H1 (cell line): ENCODE measurements around the gene CD248. TPM values are rescaled to one million over a fixed set of nuclear protein-coding genes. Genes with fewer than 3 reads are reported as not detected.

Experiments used
- CTCF ChIA-PET: fragments of 300-600 bp; sonication (Branson Sonifier 250); formaldehyde crosslinking; loops from one replicate; lab custom pipeline; 2021; ENCODE audit not compliant: partially characterized antibody; lab: Charles Lee
- POLR2A ChIA-PET: fragments of 300-600 bp; sonication (Branson Sonifier 250); formaldehyde crosslinking; loops from one replicate; lab custom pipeline; 2021; ENCODE audit warnings: inconsistent platforms; ENCODE audit not compliant: partially characterized antibody; lab: Charles Lee
- DNase-seq, 2 experiments: peaks; one replicate each; pipeline versions ENCODE4 v3.0.0 to v3.0.0-alpha.2; 2010 to 2022; ENCODE audit warnings: low spot score in 2 of 2, low read depth in 1 of 2, mixed read lengths in 1 of 2
- FAIRE-seq: peaks from 2 replicates; lab custom pipeline; 2011; peaks lifted over from hg19 to GRCh38; lab: Jason Lieb, UNC
- H2AFZ ChIP-seq: 2 replicates; pipeline ENCODE4 v1.8.1; 2012; ENCODE audit warnings: low read length, inconsistent platforms
- H2AK5ac ChIP-seq: 2 replicates; pipeline ENCODE4 v1.6.1; 2013; ENCODE audit warnings: low read depth, low read length
- H2BK120ac ChIP-seq: replicated peaks from 2 replicates; pipeline ENCODE3; 2013; ENCODE audit warnings: low read depth, low read length, inconsistent platforms
- H2BK12ac ChIP-seq: 2 replicates; pipeline ENCODE4 v1.6.1; 2013; ENCODE audit warnings: low read depth, low read length
- H2BK15ac ChIP-seq: 2 replicates; pipeline ENCODE4 v1.6.1; 2013; ENCODE audit warnings: low read length
- H2BK20ac ChIP-seq: 2 replicates; pipeline ENCODE4 v1.6.1; 2013; ENCODE audit warnings: low read length
- H2BK5ac ChIP-seq: 2 replicates; pipeline ENCODE4 v1.6.1; 2013; ENCODE audit warnings: low read depth, low read length
- H3K14ac ChIP-seq: 2 replicates; pipeline ENCODE4 v1.6.1; 2013; ENCODE audit warnings: inconsistent platforms; ENCODE audit not compliant: insufficient read length
- H3K18ac ChIP-seq: 2 replicates; pipeline ENCODE4 v1.6.1; 2013; ENCODE audit warnings: low read length; ENCODE audit errors: extremely low read depth
- H3K23ac ChIP-seq: 2 replicates; pipeline ENCODE4 v1.6.1; 2013; ENCODE audit warnings: inconsistent platforms; ENCODE audit not compliant: insufficient read length
- H3K23me2 ChIP-seq: 2 replicates; pipeline ENCODE4 v1.6.1; 2013; ENCODE audit warnings: low read depth, low read length
- H3K27ac ChIP-seq: 2 replicates; pipeline ENCODE4 v1.6.1; 2011; ENCODE audit warnings: low read depth, low read length, inconsistent platforms
- H3K27me3 ChIP-seq, 4 experiments: replicated peaks in 1 of 4; 1 replicate in 1 of 4; 2 replicates in 3 of 4; pipeline versions ENCODE4 v1.6.1 to v1.8.1; 2011 to 2013; ENCODE audit warnings: low read length in 3 of 4, mild to moderate bottlenecking in 3 of 4, inconsistent platforms in 2 of 4, mixed read lengths in 2 of 4, moderate library complexity in 1 of 4; ENCODE audit not compliant: control insufficient read depth in 3 of 4, insufficient read depth in 3 of 4; ENCODE audit errors: extremely low read depth in 1 of 4
- H3K36me3 ChIP-seq, 4 experiments: 2 replicates each; pipeline versions ENCODE4 v1.6.1 to v1.8.1; 2011 to 2013; ENCODE audit warnings: mild to moderate bottlenecking in 4 of 4, low read length in 3 of 4, moderate library complexity in 2 of 4, control low read depth in 1 of 4, inconsistent platforms in 1 of 4; ENCODE audit not compliant: insufficient read depth in 4 of 4, control insufficient read depth in 2 of 4
- H3K4ac ChIP-seq: replicated peaks from 2 replicates; pipeline ENCODE3; 2013; ENCODE audit warnings: low read length, low read depth, mixed read lengths, inconsistent platforms; ENCODE audit not compliant: insufficient read length
- H3K4me1 ChIP-seq, 4 experiments: replicated peaks in 1 of 4; 1 replicate in 1 of 4; 2 replicates in 3 of 4; pipeline versions ENCODE4 v1.6.1 to v1.8.1; 2011 to 2013; ENCODE audit warnings: low read length in 3 of 4, inconsistent platforms in 2 of 4, mixed read lengths in 1 of 4; ENCODE audit not compliant: insufficient read depth in 4 of 4, control insufficient read depth in 3 of 4
- H3K4me2 ChIP-seq, 2 experiments: 2 replicates each; pipeline versions ENCODE4 v1.6.1 to v1.8.1; 2011 to 2013; ENCODE audit warnings: low read depth in 2 of 2, low read length in 2 of 2, control low read depth in 1 of 2, inconsistent platforms in 1 of 2, mild to moderate bottlenecking in 1 of 2; ENCODE audit not compliant: insufficient read depth in 1 of 2
- H3K4me3 ChIP-seq, 4 experiments: fragments of 200-600, 300-600 bp in 1 of 4; sonication (generic), shearing (Covaris generic), sonication (Bioruptor Twin) in 1 of 4; 2 replicates each; pipeline versions ENCODE4 v1.5.1 to v1.8.1; 2011 to 2016; ENCODE audit warnings: low read length in 4 of 4, low read depth in 3 of 4, control low read depth in 2 of 4, inconsistent platforms in 2 of 4, mild to moderate bottlenecking in 2 of 4, mixed read lengths in 1 of 4, moderate library complexity in 1 of 4; ENCODE audit not compliant: insufficient read depth in 2 of 4; ENCODE audit errors: extremely low read depth in 1 of 4
- H3K56ac ChIP-seq: replicated peaks from 2 replicates; pipeline ENCODE3; 2013; ENCODE audit warnings: low read depth, mild to moderate bottlenecking, mixed read lengths, low read length, inconsistent platforms; ENCODE audit not compliant: insufficient read length
- H3K79me1 ChIP-seq: 2 replicates; pipeline ENCODE4 v1.6.1; 2013; ENCODE audit warnings: low read depth, low read length, control low read depth
- H3K79me2 ChIP-seq, 2 experiments: 2 replicates each; pipeline versions ENCODE4 v1.6.1 to v1.8.1; 2012 to 2013; ENCODE audit warnings: low read length in 2 of 2, mild to moderate bottlenecking in 2 of 2, inconsistent platforms in 1 of 2; ENCODE audit not compliant: insufficient read depth in 2 of 2, control insufficient read depth in 1 of 2
- H3K9ac ChIP-seq, 4 experiments: replicated peaks in 1 of 4; 1 replicate in 1 of 4; 2 replicates in 3 of 4; pipeline versions ENCODE4 v1.6.1 to v1.8.1; 2011 to 2013; ENCODE audit warnings: low read depth in 3 of 4, low read length in 3 of 4, control low read depth in 2 of 4, mild to moderate bottlenecking in 2 of 4, moderate library complexity in 2 of 4, inconsistent platforms in 1 of 4; ENCODE audit errors: extremely low read depth in 1 of 4
- H3K9me3 ChIP-seq, 2 experiments: 2 replicates each; pipeline versions ENCODE4 v1.6.1 to v1.8.1; 2012 to 2013; ENCODE audit warnings: mild to moderate bottlenecking in 2 of 2, moderate library complexity in 2 of 2, control low read depth in 1 of 2, inconsistent platforms in 1 of 2, low read depth in 1 of 2, low read length in 1 of 2, mixed read lengths in 1 of 2; ENCODE audit not compliant: insufficient read depth in 2 of 2
- H4K20me1 ChIP-seq, 2 experiments: replicated peaks in 1 of 2; 2 replicates each; pipeline versions ENCODE3 to v1.8.1; 2011 to 2013; ENCODE audit warnings: inconsistent platforms in 2 of 2, low read length in 2 of 2, mild to moderate bottlenecking in 1 of 2; ENCODE audit not compliant: insufficient read depth in 2 of 2, control insufficient read depth in 1 of 2
- H4K5ac ChIP-seq: 2 replicates; pipeline ENCODE4 v1.6.1; 2013; ENCODE audit warnings: low read length, low read depth, mixed read lengths, inconsistent platforms; ENCODE audit not compliant: insufficient read length
- H4K8ac ChIP-seq: 2 replicates; pipeline ENCODE4 v1.8.0; 2013; ENCODE audit warnings: mild to moderate bottlenecking, moderate library complexity, low read length, inconsistent platforms; ENCODE audit not compliant: insufficient read depth; ENCODE audit errors: extremely low read depth
- H4K91ac ChIP-seq: replicated peaks from 2 replicates; pipeline ENCODE3; 2013; ENCODE audit warnings: low read length, mixed read lengths, inconsistent platforms; ENCODE audit not compliant: insufficient read length
- HDAC2 ChIP-seq, 2 experiments: fragments of 300-600 bp in 1 of 2; sonication (generic) in 1 of 2; IDR thresholded peaks; 2 replicates each; pipeline ENCODE4 v1.6.1; 2011 to 2012; ENCODE audit warnings: low read depth in 2 of 2, low read length in 2 of 2, mild to moderate bottlenecking in 2 of 2, moderate library complexity in 2 of 2, borderline replicate concordance in 1 of 2, inconsistent platforms in 1 of 2
- KDM4A ChIP-seq: IDR thresholded peaks from one replicate; pipeline ENCODE4 v1.7.1; 2012; ENCODE audit warnings: low read depth, mild to moderate bottlenecking, moderate library complexity, low read length, inconsistent platforms; ENCODE audit not compliant: severe bottlenecking
- NRF1 ChIP-seq: IDR thresholded peaks from 2 replicates; pipeline ENCODE4 v1.6.1; 2011; ENCODE audit warnings: mild to moderate bottlenecking, low read depth, low read length, improper control_type of control experiment
- PHF8 ChIP-seq: fragments of 200-600 bp; sonication (generic); conservative IDR thresholded peaks from 2 replicates; pipeline ENCODE4 v1.7.1; 2012; ENCODE audit warnings: low read depth, mild to moderate bottlenecking, inconsistent platforms, low read length, moderate library complexity
- POLR2AphosphoS5 ChIP-seq: IDR thresholded peaks from 2 replicates; pipeline ENCODE4 v1.6.1; 2011; ENCODE audit warnings: low read depth, low read length
- SIRT6 ChIP-seq: IDR thresholded peaks from one replicate; pipeline ENCODE4 v1.7.1; 2012; ENCODE audit warnings: low read length, inconsistent platforms
- SP1 ChIP-seq: IDR thresholded peaks from 2 replicates; pipeline ENCODE4 v1.6.1; 2011; ENCODE audit warnings: low read depth, low read length
- SP2 ChIP-seq: IDR thresholded peaks from 2 replicates; pipeline ENCODE4 v1.6.1; 2012; ENCODE audit warnings: mild to moderate bottlenecking, low read length, inconsistent platforms
- TEAD4 ChIP-seq: IDR thresholded peaks from 2 replicates; pipeline ENCODE4 v1.6.1; 2012; ENCODE audit warnings: low read depth, low read length, inconsistent platforms, mixed read lengths
- YY1 ChIP-seq: IDR thresholded peaks from 2 replicates; pipeline ENCODE4 v1.6.1; 2011; ENCODE audit warnings: low read depth, mild to moderate bottlenecking, low read length
- WGBS, 2 experiments: shearing (Covaris generic) in 1 of 2; methylation state at CpG; one replicate each; pipeline versions ENCODE4 v1.1.6 to v1.1.7; 2013 to 2015; ENCODE audit warnings: low lambda C conversion rate in 2 of 2, mixed read lengths in 2 of 2, inconsistent platforms in 1 of 2, low coverage in 1 of 2, missing lambda C conversion rate in 1 of 2; ENCODE audit not compliant: insufficient replicate concordance in 2 of 2, insufficient coverage in 1 of 2, insufficient read length in 1 of 2; ENCODE audit errors: extremely low coverage in 1 of 2, missing lambda C conversion rate in 1 of 2; 5-methylcytosine and 5-hydroxymethylcytosine counted together
- polyA plus RNA-seq, 7 experiments: library from polyadenylated mRNA; depleted of rRNA in 3 of 7; stranded (reverse) in 5 of 7; unstranded in 2 of 7; fragments of >200 nt in 5 of 7; fragments of 200-250 nt in 2 of 7; gene quantifications; 1 replicate in 5 of 7; 2 replicates in 1 of 7; 4 replicates in 1 of 7; pipeline versions ENCODE4 v1.2.1 to v1.2.3, GENCODE V29; 2011 to 2013; ENCODE audit warnings: missing spikeins in 2 of 7, mixed read lengths in 2 of 7
- total RNA-seq: library from RNA; stranded (reverse); fragmentation: NEBNext Ultra II Directional; extraction: Animal tissue kit (Norgen Biotek cat#: 25700); gene quantifications from 2 replicates; pipeline ENCODE4 v1.2.1, GENCODE V29; 2021
- TF ChIP-seq, protein P1 (sequence below): IDR thresholded peaks from 2 replicates; pipeline ENCODE4 v1.6.1; 2012; ENCODE audit warnings: inconsistent platforms

The CD248 gene
- total and polyA plus RNA-seq, 2 of the 8 experiments (the other 6 are each of a cell fraction or from before 2014, with no cell fraction given), result 2.7 to 3.9 TPM

DNA sequence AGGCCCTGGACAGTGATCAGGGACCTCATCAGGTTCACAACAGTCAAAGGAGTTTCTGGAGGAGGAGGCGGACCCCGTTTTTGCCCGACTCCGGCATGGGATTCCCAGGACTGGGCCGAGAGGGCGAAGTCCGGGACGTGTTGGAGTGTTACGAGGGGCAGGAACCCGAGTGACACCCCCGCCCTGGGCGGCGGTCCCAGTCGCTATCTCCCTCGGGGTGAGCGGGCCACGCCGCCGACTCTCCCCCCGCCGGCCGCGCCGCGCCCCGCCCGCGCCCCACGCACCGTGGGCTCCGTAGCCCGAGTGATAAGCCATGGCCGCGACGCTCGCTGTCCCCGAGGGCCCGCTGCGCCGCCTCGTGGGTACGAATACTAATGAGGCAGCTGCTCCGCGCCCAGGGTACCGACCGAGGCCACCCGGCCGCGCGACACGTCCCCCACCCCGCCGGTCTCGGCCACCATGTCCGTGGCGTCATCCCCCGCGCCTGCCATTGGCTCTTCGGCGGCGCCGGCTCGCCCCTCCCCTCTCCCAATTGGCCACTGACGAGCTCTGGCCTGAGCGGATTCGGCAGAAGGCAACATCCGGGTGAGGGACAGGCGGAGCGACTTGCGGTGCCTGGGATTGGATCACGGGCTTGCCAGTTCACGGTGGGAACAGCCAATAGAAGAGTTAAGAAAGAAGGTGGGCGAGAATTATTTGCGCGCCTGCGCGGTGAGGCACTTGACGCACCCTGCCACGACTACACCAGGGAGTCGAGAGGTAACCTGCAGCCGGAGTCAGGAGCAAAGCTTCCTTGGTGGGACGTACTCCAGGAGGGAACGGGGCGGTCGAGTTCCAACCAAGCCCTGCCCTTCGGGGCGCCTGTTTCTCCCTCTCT is 27.9 kb downstream of the CD248 start, which contains the start of gene YIF1A:
YIF1A (minus strand) TSS at position 473 of the 877 bp plus-strand sequence; CDS start at position 315, 158 bp downstream.
- Histone ChIP-seq H3K18ac (no peak within 1 kb of the TSS), H3K4me3 (peak within 1 kb of the TSS; percentile 76 to 94 (median 92)), H4K91ac (no peak within 1 kb of the TSS), H4K5ac (peak within 1 kb of the TSS; percentile 48), H3K4me2 (peak within 1 kb of the TSS; percentile 74 to 93), H2AFZ (peak within 1 kb of the TSS; percentile 57; the same call in 1 of the 2 replicates), H3K27me3 (peaks cover 2 to 27% (median 18%) of the 10 kb centered on the region in 4 experiments), H4K8ac (peak within 1 kb of the TSS; percentile 88), H3K56ac (peak within 1 kb of the TSS; percentile 40), H3K4ac (no peak within 1 kb of the TSS), H2AK5ac (no peak within 1 kb of the TSS), H2BK15ac (0 out of 2 replicates have a peak within 1 kb of the TSS, but pooled peaks have one; percentile 23), H3K23me2 (peaks cover 12% of the 10 kb centered on the region; the same call in 1 of the 2 replicates), H2BK20ac (no peak within 1 kb of the TSS), H2BK12ac (no peak within 1 kb of the TSS), H3K27ac (peak within 1 kb of the TSS; percentile 55), H3K79me2 (peaks cover 0 to 9% of the 10 kb centered on the region in 2 experiments; a peak in 1 of 4 replicates), H2BK5ac (peak within 1 kb of the TSS; percentile 44; the same call in 1 of the 2 replicates), H2BK120ac (no peak within 1 kb of the TSS), H3K36me3 (peaks cover 0 to 2% (median 0%) of the 10 kb centered on the region in 4 experiments; a peak in 1 of 8 replicates), H3K9ac (peak within 1 kb of the TSS; percentile 39 to 82 (median 72)), H3K9me3 (no peaks in the 10 kb centered on the region), H3K79me1 (peaks cover 6% of the 10 kb centered on the region), H3K4me1 (peaks cover 0 to 21% (median 6%) of the 10 kb centered on the region in 4 experiments; a peak in 5 of 7 replicates), H3K23ac (no peak within 1 kb of the TSS), H4K20me1 (peaks cover 8 to 9% of the 10 kb centered on the region in 2 experiments), H3K14ac (no peak within 1 kb of the TSS)
- POLR2A ChIA-PET, result interaction anchor here (0.8 to 4.5 kb wide), 18 partner anchors 9 to 398 kb away, joined by 3 to 29 read pairs (median 7); partner anchors contain the start of genes BRMS1, CCDC85B, CD248 and CNIH2
- DNase-seq (peak; percentile 95 to 98), FAIRE-seq (peak; percentile 91)
- 1% methylated on average over 68 of the region's 87 CpGs; no CpG with 5 or more reads in 1 of the 2 experiments for WGBS, 2 experiments
- CTCF ChIA-PET, result interaction anchor here (0.6 to 6.9 kb wide), 13 partner anchors 11 to 894 kb away, joined by 3 to 57 read pairs (median 5); partner anchors contain the start of genes CNIH2, RAB1B and RIN1
- peak; percentile 73; the same call in 1 of the 2 replicates for TF ChIP-seq POLR2AphosphoS5
- peak; percentile 94 for TF ChIP-seq SP1
- TF ChIP-seq KDM4A, result peak; percentile 29
- TF ChIP-seq YY1, result peak; percentile 82
- TF ChIP-seq TEAD4, result no peak
- TF ChIP-seq SP2, result peak; percentile 62
- peak; percentile 90 for TF ChIP-seq PHF8
- no peak for TF ChIP-seq HDAC2 (IDR thresholded peaks at IDR 0.05; ENCODE audit: borderline replicate concordance in 1 of 2, low read depth in 2 of 2, low read length in 2 of 2)
- no peak for TF ChIP-seq SIRT6
- peak; percentile 54 for TF ChIP-seq NRF1
- TF ChIP-seq, protein P1, sequence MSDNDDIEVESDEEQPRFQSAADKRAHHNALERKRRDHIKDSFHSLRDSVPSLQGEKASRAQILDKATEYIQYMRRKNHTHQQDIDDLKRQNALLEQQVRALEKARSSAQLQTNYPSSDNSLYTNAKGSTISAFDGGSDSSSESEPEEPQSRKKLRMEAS, result peak; percentile 68
